ENCODE results near the gene IFI35.

DNA sequence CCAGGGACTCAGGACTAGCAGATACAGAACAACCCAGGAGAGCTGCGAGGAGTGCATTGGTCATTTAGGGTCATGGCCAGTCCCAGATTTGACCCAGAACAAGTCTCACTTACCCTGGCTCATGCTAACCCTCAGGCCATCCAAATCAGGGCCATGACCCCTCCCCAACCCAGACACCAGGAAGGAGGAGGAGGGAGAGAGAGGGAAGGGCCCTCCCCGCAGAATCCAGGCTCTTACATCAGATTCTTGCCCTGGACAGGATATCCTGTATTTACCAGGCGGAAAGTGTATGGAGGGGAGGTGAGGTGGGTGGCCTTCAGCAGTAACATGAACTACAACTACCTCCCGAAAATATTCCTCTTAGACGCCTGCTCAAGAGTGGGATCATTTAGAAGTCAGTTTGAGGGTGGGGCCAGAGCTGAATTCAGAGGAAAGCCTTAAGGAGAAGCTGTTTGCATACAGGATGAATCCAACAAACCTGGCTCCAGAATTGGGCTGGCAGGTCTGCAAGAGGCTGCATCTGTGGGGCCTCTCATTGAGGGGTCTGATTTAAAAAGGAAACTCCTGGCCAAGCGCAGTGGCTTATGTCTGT, 13.5 kb downstream of the IFI35 start:
- no peak for TF ChIP-seq POLR2A (IDR thresholded peaks at IDR 0.05)
- TF ChIP-seq, protein P1, sequence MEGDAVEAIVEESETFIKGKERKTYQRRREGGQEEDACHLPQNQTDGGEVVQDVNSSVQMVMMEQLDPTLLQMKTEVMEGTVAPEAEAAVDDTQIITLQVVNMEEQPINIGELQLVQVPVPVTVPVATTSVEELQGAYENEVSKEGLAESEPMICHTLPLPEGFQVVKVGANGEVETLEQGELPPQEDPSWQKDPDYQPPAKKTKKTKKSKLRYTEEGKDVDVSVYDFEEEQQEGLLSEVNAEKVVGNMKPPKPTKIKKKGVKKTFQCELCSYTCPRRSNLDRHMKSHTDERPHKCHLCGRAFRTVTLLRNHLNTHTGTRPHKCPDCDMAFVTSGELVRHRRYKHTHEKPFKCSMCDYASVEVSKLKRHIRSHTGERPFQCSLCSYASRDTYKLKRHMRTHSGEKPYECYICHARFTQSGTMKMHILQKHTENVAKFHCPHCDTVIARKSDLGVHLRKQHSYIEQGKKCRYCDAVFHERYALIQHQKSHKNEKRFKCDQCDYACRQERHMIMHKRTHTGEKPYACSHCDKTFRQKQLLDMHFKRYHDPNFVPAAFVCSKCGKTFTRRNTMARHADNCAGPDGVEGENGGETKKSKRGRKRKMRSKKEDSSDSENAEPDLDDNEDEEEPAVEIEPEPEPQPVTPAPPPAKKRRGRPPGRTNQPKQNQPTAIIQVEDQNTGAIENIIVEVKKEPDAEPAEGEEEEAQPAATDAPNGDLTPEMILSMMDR (IDR thresholded peaks at IDR 0.05): no peak

Measured in body of pancreas (tissue), 4 donors.